ENCODE results near the gene MXRA7.

Gene MXRA7

DNA sequence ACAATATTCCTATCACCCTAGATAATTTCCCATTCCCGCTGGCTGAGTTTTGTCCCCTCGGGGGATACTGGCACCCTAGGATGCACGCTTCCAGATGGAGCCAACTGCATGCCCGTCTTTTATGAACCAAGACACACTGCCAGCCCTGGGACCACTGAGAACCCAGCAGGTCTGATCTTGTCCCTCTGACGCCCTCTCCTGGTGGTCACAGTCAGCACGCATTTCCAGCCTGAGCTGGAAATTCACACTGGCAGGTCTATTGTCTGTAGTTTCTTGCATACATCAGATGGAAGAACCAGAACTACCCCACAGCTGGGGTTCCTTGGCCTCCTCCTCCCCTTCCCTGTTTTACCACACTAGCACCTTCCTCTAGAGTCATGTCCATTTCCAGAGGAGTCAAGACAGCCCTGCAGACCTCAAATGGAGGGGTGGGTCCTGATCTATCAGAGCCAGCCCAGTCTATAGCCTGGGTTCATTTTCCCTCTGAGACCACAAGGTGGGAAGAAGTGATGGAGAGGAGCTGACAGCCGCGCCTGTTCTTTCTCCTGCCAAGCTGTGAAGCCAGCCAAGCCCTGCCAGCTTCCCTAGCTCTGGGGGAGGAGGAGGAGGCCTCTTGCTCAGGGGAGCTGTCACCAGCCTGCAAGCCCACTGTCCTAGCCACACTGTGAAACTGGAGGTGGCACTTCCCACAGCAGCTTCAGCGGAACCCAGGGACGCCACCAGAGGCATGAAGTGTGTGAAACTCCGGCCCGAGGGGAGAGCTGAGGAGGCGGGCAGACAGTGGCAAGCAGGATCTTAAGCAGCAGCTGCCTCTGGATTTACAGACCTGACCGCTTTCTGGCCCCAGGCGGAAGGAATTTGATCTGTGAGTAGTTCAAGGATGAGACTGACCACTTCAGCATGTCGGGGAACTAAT, 29.3 kb downstream of the MXRA7 start:
- FAIRE-seq, result no peak
- peak; percentile 61 for DNase-seq (ENCODE audit: insufficient read length, low spot score)

DNA sequence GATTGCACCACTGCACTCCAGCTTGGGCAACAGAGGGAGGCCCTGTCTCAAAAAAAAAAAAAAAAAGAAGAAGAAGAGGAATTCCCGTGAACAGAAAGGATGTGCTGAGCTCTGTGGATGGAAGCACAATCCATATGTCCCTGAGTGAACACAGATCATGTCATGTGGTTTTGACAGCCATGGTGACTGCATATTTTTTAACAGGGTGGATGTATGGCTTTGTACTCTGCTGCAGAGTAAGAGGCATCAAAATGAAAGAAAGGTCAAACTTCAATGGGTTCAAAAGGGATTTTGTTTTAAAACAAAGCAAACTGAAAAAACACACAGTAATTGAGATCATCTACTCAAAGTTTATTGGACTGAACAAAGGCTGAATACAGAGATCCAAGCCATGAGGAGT, 31.5 kb downstream of the MXRA7 start:
- no peak for DNase-seq (ENCODE audit: insufficient read length, low spot score)
- FAIRE-seq, result no peak

DNA sequence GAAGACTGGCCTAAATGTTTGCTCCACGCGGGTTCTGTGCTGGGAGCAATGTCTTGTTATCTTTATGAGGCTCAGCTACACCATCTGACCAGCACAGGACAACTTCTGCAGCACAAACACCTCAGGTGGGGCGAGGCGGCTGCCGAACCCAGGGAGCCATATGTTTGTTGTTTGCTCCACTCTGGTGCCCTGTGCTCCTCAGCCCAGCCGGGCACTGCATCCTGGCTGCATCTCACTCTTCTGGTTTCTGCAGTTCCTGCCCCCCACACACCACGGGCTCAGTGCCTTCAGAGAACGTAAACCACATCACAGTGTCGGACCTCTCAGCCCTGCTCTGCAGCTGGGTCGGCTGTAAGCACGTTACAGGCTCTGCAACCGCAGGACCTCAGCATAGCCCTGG, 32.4 kb downstream of the MXRA7 start:
- DNase-seq (ENCODE audit: insufficient read length, low spot score) (no peak), FAIRE-seq (no peak)

DNA sequence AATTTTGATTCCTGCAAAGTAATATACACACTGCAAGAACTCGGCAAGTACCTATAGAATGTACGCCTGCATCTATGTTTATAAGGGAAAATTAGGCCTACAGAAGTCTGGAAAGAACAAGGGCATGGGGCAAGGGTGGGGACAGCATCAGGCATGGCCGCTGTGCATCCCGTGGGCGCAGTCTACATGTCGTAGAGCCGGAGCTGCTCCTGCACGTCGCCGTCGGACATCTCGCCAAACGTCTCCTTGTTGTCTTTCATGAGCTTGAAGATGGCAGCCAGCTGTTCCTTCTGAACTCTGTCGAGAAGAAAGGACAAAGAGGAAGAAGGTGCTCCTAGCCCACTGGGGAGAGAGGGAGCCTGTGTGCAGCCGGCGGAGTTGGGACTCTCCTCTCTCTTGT, 33.4 kb downstream of the MXRA7 start:
- no peak for FAIRE-seq
- no peak for DNase-seq (ENCODE audit: insufficient read length, low spot score)

DNA sequence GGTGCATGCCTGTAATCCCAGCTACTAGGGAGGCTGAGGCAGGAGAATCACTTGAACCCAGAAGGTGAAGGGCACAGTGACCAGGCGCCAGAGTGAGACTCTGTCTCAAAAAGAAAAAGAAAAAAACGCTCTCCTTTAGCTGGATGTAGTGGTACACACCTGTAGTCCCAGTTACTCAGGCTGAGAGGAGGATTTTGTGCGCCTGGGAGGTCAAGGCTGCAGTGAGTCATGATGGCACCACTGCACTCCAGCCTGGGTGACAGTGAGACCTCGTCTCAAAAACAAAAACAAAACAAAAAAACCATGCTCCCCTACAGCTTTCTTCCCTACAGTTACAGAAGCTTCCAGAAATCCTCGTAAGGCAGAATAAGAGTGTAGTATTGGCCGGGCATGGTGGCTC, 34.1 kb downstream of the MXRA7 start:
- no peak for FAIRE-seq
- DNase-seq (ENCODE audit: insufficient read length, low spot score), result no peak

DNA sequence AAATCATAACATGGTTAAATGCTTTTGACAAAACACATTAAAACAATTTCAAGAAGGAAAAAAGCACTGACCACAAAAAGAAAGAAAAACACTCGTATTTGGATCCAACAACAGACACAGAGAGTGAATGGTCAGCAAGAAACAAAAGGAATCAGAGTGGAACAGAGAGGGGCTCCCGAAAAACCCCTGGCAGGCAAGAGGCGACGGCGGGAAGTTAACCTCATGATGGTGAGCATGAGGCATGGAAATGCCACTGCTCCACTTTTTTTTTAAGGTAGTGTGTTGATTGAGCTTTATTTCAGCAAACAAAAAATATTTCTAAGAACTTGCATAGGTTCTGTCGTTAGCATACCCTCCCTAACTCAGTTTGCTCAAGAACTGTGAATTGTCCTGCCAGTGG, 35.1 kb downstream of the MXRA7 start:
- DNase-seq (ENCODE audit: insufficient read length, low spot score) (no peak), FAIRE-seq (no peak)

DNA sequence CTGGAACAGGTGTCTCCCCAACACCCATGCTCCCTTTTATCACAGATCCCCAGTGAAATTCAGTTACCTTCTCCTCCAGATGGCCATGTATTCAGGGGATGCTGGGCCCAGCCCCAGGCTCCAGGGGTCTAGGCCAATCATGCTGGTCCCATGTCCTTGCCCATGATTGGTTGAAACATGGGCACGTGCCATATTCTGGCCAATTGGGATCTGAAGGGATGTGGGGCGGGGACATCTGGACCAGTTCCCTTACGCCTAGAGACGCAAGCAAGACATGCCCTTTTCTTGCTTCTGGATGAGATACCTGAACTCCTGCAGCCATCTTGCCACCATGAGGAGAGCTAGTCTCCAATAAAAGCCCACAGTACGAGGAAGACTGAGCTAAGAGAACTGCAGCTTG, 36.2 kb downstream of the MXRA7 start:
- FAIRE-seq (no peak), DNase-seq (ENCODE audit: insufficient read length, low spot score) (no peak)

DNA sequence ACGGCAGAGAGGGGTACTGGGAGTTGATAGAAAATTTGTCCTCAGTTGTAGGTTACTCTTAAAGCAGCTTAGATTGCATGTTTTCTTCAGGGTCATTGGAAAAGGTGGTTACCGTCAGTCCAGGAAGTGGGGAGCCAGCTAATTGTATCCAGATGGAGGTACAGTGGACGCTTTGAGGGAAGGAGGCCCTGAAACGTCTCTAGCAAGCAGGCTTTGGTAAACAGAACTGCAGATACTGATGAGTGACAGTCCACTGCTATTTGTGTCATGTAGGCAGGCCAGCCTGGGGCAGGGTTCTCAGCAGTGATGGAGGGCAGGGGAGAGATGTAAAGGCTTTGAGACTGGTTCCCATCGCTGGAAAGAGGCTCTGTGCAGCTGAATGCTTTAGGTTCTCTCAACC, 37.0 kb downstream of the MXRA7 start:
- DNase-seq (ENCODE audit: insufficient read length, low spot score), result no peak

DNA sequence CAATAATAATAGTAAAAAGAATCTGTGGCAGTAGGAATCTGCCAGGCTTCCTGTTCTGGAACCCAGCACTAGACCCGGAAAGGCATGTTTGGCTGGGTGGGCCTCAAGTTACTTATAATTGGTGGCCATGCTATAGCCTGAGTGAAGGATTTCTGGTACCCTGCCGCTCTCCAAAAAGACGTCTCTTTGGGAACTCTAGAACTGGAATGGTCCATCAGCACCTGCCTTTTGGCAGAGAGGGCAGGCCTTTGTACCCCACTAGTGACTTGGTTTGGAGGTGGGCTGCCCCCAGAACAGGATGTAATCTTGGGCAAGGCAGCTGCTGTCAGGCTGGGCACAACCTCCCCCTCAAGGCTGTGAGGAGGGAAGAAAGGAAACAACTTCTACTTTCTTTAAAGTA, 37.9 kb downstream of the MXRA7 start:
- DNase-seq (ENCODE audit: insufficient read length, low spot score) (no peak), FAIRE-seq (no peak)

More for the DNA sequence above, 37.0 kb downstream of the MXRA7 start:
- no peak for FAIRE-seq

DNA sequence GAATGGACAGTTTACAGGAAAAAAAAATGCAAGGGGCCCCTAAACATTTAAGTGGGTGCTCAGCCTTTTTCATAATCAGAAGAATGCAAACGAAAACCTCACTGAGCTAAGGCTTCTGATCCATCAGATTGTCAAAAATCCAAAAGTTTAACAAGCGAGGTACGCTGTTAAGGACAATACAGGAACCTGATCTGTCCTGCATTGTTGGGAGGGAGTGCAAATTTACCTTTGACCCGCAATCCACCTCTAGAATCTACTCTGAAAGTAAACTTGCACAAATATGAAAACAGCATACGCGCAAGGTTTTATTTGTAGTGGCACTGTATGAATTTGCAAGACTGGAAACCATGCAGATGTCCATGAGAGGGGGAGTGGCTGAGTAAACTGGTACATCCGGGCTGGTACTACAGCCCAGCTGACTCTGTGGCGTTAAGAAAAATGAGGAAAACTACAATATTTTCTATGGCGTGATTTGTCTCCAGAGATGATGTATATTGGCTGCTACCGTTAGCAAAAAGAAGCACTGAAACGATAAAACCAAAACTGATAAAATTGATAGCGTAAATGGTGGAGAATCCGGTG, 38.4 kb downstream of the MXRA7 start:
- DNase-seq (ENCODE audit: insufficient read length, low spot score) (no peak), FAIRE-seq (peak; percentile 58)

DNA sequence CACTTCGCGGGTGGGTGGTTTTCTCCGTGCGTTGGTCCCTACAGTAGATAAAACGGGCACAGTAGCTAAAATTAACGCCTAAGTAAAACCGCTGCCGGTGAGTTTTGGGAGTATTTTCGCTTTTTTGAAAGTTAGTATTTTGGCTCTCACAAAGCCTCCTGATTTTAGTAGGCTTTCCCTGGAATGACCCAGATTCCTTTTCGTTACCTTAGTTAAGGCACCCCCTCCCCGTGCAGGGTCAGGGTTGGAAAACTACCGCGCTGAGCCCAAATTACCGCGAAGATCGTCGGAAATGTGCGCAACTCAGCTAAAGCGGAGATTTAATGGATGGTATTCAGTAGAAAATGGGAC, 38.9 kb downstream of the MXRA7 start:
- DNase-seq (ENCODE audit: insufficient read length, low spot score), result no peak
- no peak for FAIRE-seq

DNA sequence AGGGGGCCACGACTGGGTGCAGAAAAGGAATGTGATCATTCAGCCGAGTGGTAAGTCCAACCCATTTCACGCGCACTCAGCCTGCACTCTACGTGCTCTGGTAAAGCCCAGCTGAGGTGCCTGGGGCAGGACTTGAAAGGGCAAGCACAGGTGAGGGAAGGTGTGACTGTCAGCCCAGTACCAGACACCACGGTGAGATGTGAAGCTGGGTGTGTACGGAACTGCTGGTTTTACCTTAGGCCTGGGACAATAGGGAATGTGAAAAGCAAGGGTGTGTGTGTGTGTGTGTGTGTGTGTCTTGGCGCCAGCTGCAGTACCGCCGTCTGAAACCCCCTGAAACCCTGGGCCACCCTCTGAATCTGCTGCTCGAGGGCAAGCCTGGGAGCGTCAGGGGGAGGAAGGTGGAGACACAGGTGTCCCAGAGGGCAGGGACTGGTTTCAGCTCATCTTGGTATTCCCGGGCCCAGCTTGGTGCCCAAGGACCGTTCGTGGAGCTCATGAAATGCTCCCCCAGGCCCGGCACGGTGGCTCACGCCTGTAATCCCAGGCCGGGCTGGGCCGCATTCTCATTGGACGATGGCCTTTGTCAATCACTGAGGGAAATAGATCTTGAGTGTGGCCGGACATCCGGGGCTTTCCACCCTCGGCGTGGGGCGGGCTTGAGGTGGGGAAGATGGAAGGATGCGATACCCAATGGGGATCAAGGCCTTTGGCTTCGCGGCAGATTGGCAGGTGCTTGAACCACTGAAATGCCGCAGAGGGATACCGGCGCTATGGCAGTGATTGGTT, 39.4 kb downstream of the MXRA7 start:
- peak; percentile 95 for DNase-seq (ENCODE audit: insufficient read length, low spot score)
- peak; percentile 99 for FAIRE-seq

DNA sequence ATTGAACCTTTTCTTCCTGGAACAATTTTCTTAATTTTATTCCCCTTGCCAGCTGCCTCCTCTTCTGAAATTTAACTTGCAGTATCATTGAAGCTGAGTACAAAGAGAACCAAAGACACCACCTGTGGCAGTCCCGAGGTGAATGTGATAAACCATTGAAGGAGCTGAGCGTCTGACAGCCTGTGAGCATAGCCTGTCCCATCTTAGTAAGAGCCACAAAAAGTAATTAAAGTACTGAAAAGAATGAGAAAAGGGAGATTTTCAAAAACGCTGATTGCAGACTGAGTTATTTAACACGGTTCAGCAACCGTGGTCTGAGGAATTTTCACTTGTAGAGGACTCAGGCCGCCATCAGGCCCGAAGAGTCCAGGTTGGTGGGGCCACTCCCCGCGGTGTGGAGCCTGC, 40.0 kb downstream of the MXRA7 start:
- FAIRE-seq, result no peak
- DNase-seq (ENCODE audit: insufficient read length, low spot score), result no peak

DNA sequence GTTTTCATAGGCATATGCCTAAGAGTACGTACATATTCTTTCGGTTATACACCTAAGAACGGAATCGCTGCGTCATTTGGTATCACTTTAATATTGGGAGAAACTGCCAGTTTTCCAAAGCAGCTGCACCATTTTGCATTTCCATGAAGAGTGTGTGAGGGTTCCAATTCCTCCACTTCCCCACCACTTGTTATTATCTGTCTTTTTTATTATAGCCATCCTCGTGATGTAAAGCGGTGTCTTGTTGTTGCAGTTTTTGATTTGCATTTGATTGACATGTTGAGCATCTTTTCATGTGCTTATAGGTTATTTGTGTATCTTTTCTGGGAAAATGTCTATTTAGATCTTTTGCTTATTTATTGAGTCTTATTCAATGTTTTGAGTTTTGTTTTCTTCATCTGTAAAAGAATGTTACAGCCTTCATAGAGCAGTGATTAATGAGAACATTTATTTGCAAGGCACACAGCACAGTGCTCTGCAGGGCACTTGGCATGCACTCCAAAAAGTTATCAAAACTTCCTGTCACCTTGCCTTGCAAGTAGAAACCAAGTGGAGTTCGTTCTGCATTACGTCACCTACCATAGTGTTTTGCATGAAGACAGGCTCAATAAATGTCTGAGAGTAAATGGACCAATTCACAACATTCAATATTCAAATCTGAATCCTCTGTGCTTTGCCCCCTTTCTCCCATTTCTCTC, 40.6 kb downstream of the MXRA7 start:
- FAIRE-seq, result no peak
- no peak for DNase-seq (ENCODE audit: insufficient read length, low spot score)

DNA sequence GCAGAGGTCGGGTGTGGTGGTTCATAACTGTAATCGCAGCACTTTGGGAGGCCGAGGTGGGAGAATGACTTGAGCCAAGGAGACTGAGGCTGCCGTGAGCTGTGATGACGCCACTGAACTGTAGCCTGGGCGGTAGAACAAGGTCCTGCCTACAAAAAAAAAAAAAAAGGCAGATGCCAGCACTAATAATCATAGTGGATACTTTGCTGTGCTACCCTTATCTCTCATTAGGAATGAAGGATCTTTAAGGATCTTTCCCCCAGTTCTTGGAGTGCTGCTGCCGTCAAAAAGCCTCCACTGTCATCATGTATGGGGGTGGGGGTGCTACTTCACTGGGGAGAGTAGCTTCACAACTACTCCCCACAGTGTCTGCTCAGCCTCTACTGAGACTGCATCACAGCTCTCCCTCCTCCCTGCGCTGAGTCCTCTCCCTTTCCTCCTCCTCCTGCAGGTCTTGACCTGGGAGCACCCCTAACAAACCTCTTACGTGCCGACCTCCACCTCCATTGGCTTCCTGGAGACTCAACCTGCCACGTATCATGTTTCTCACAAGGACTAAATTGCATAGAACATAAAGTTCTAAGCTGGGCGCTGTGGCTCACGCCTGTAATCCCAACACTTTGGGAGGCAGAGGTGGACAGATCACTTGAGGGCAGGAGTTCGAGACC, 42.8 kb downstream of the MXRA7 start:
- no peak for FAIRE-seq

DNA sequence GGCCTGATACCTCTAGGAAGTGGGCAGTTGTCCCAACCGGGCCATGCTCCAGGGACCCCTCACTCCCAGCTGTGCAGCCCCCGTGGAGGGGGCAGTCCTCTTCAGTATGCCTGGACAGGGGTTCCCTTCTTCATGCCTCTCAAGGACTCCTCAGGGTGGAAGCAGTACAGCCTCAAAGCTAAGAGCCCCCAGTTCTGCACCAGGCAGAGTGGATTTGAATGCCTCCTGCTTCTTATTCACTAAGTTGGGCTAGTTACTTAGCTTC, 43.3 kb downstream of the MXRA7 start:
- DNase-seq (ENCODE audit: insufficient read length, low spot score), result no peak

More for the DNA sequence above, 42.8 kb downstream of the MXRA7 start:
- DNase-seq (ENCODE audit: insufficient read length, low spot score), result no peak

DNA sequence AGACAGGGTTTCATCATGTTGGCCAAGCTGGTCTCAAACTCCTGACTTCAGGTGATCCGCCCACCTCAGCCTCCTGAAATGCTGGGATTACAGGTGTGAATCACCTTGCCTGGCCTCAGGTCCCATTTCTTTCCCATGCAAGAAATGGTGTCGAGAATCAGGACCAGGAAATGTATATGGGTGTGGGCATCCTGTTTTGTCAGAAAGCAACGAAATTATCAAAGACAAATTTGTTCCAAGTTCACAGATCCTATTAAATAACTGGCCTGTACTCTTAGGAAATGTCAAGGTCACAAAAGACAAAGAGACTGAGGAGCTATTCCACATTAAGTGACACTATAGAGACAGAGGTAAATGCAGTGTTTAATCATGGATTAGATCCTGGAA, 50.1 kb downstream of the MXRA7 start:
- FAIRE-seq, result no peak
- no peak for DNase-seq (ENCODE audit: insufficient read length, low spot score)

More for the DNA sequence above, 43.3 kb downstream of the MXRA7 start:
- no peak for FAIRE-seq

DNA sequence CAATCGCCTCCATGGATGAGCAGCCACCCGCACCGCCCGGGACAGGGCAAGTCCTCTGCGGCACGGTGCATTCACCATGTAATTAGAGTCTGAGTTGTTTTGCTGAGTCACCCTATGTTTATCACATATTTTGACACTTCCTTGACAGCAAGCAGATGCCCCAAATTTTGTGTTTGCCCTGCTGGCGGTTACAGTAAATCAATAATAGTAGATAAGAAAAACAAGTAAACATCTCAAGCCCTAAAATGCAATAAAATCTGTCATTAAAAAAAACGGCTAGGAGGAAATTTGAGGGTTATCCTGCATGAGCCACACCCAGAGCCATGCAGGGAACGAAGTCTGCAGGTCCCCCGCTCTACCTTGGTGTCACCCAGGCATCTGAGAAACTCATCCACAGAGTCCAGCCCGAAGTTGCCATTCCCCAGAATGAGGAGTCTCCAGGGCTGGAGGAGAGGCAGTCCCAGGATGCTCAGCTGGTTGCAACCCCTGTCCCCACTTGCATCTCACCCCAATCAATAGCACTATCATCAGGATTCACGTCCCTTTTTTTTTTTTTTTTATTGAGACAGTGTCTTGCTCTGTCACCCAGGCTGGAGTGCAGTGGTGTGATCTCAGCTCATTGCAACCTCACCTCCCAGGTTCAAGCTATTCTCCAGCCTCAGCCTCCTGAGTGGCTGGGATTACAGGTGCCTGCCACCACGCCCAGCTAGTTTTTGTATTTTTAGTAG, 50.7 kb downstream of the MXRA7 start:
- DNase-seq (ENCODE audit: insufficient read length, low spot score) (no peak), FAIRE-seq (no peak)

DNA sequence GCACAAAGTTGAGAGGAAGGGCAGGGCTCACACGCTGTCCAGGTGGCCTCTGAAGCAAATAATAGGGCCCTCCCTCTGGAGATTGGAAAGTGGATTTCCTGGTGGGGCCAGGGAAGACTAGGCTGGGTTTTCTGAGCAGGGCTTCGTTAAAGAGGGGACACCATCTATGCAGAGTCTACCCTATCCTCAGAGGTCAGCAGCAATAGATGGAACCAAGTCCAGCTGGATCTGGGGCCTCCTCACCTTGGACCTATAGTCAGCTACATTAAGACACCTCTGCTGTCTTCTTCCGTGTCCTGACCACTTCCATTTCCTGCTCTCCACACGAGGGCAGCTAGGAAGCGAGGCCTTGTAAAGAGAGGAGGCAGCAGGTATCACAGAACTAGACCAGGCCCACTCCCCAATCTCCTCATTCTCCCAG, 52.5 kb downstream of the MXRA7 start:
- FAIRE-seq (no peak), DNase-seq (ENCODE audit: insufficient read length, low spot score) (no peak)
